GM18502 (cell line): Measurements from ENCODE around the gene PID1.

Source experiments
- ATAC-seq: cut with Tn5 transposase; IDR thresholded peaks from one replicate; pipeline ENCODE4 v1.9.1; 2021; ENCODE audit warnings: mild to moderate bottlenecking; ENCODE audit not compliant: unreplicated experiment, poor library complexity

Gene PID1

DNA sequence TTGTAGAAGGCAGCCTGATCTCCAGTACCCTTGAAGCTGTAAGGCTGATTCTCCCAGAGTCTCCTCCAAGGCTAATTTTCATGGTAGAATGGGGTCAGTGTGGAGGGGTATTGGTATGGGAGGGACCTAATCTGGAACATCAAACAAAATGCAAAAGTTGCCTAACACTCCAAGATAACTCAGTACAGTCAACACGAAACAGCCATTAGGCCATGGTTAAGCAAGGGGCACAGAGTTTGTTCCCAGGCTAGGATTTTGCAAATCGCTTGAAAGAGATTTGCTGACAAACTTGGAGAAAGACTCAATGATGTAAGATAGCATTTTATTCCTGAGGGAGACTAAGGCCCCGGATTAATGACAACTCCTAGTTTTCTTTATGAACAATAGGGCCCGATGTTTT lies 5.4 kb downstream of the PID1 start:
- ATAC-seq = no peak

DNA sequence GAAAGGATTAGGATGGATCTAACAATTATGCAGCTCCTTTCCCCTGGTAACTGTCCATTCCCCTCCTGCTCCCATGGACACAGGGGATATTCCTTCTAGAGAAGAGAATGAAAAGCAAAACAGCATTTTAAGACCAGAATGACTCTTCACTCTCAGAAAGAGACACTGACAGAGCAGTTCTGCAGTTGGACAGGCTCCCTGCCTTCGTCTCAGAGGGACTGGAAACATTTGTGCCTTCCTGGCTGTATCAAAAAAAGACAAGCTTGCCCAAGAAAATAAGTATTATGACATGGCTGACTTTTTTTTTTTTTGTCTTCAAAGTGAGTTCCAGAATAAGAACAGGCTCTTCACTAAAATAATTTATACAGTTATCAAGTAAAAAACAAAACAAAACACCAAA lies 9.5 kb downstream of the PID1 start:
- ATAC-seq = no peak

DNA sequence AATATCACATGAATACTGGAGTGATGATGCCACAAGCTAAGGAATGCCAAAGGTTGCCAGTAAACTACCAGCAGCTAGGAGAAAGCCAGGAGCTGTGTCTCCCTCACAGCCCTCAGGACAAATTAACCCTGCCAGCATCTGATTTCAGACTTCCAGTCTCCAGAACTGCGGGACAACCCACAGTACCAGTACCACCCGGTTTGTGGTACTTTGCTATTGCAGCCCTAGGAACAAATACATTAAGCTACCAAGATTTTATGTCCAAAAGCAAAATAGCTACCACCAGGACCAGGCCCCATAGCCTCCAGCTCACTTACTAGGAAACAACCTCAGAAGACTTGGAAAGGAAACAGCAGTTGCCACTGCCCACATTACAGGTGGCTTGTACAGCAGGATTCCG lies 10.0 kb downstream of the PID1 start:
- no peak for ATAC-seq

DNA sequence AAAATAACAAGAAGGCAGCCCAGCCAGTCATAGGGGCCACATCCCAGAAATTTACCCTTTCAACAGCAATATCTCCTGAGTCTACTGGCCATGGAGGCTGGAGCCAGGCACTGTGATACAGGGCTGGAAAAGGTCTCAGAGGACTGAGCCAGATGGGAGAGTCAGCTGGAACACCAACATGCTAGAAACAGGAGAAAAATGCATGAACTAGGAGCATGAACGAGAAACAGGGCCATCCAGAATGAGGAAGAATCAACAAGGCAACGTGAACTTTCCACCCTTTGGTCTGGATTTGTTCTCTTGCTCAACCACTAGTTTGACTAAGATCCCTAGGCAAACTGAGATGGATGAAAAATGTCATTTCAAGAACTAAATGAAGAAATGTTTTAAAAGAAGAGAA lies 13.1 kb downstream of the PID1 start:
- no peak for ATAC-seq

DNA sequence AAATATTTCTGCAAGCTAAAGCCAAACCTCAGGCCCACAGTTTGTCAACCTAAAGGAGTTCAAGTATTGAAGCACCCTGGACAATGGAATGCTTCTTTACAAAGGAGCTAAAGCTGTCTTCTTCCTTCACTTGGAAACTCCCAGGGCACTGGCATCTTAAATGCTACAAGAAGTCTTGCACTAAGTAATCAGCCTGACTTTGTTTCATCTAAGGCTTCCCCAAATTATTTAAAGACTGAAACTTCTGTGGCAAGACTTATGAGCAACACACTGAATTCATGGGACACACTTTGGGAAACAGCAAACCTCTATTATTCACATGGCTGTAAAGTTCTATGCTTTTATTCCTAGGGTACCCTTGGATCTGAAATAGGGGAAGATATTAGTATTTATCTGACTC lies 14.7 kb downstream of the PID1 start:
- ATAC-seq = no peak

DNA sequence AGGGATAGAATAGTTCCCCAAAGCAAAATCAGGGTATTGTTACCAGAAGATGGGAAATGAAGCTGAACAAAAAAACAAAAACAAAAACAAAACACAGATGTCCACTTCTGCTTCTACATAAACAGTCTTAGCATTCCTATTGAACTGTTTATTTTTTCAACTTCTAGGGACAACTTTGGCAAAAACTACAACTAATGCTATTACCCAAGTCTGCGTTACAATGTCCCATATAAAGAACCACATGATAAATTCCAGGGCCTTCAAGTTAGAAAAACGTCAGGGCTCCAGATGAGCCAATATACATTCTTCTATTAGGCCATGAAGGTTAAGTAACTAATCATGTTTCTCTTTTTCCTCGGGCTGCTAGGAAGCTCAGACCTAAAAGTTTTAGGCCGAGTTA lies 16.9 kb downstream of the PID1 start:
- no peak for ATAC-seq

DNA sequence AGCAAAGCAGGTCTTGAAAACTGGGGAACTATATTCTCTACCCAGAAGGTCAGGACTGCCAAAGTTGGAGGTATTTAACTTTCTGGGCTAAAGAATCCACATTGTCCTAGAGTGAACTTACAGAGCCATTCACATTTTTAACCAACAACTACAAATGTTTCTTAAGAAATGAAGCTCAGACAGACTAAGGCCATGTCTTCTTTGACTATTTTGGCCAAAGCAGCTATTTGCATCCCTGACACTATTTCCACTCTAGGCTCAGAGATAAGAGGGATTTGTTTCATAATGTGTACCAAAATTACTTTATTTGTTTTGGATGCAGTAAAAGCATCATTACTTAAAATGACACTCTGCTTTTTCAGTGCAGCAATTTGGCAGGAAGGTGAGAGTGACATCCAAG lies 18.1 kb downstream of the PID1 start:
- ATAC-seq = no peak

DNA sequence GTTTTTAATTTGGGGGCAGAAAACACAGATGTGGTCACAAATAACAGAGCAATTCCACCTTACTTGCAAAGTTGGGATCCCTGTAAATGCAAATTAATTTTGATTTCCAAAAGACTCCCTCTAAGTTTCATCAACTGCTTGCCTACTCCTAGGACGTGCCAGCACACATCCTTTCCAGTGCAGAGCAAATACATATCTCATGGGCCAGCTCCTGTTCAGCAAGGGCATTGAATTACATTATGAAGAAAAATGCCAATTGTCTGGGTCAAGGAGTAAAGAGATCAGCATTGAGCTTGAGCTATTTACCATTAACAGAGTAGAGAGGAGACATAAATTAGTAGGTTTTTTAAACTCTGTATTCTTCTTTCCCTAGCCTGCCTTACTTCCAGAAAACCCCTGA lies 18.8 kb downstream of the PID1 start:
- no peak for ATAC-seq

DNA sequence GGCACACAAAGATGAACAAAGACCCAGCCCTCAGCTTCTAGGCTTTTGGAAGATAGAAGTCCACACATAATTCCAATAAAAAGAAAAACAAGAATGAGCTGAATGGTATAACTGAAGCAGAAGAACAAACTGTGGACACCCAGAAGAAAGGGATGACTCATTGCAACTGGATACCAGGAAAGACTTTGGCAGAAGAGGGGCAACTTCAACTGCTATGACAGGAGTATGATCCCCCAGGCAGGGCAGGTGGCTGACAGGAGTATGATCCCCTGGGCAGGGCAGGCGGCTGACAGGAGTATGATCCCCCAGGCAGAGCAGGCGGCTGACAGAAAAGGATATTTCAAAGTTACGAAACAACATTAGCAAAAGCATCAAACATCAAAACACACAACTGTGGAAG lies 21.6 kb downstream of the PID1 start:
- ATAC-seq = no peak

DNA sequence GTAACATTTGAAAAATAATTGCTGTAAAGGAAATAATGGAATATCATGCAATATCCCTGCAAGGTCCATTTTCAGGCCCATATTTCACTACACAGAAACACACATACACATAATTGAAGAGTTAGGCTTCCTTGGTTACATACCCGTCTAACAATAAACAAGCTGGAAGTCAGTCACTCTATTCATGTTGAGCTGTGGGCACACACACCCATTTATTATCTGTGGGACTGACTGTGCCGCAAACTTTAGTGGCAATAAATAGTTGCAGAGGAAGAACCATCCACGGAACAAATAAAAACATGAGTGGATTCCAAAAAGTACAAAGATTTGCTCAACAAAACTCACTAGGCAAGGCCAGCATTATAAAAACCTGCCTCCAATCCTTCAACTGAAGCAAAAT lies 24.8 kb downstream of the PID1 start:
- ATAC-seq = no peak

DNA sequence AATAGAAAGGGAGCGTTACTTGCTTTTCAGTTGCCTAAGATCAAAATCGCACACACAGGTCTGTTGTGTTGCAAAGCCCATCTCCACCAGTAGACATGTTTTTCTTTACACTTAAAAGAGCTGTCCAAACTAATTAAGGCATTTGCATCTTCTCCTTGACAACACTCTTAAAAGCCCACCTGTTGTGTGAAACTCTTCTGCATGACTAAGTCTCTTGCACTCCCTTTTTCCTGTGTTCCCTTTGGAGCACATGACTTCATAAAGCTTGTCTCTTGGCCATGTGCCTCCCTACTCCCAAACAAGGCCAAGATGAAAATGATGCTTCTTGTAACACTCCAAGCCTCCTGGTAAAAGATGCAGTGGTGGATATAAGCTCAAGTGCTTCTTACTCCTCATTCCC lies 26.1 kb downstream of the PID1 start:
- ATAC-seq = no peak

DNA sequence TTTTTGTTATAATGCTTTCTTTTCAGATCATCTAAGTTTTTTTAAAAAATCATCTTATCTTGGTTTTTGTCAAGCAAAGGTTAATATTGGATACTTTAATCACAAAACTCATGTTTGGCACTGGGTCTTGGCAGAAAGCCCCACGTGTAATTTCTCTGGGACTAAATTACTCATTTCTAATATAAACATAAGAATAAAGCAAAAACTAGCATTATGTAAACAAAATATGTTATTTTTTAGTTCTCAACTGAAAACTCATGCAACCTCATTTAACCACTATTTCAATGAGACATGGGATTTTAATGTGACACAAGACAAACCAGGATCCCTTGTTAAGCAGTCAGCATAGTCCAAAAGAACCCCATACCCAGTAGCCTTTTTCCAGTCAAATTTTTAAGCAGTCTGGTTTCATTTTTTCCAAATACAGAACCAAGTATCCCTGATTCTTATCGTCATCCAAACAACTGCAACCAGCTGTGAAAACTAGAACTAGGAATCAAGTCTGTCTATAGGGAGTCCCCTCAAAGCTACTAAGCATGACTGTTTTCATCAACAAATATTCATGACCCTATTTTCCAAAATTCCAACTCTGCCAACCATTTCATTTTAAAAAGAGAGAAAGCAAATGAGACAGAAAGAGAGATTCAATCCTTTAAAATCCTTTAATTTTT lies 27.1 kb downstream of the PID1 start:
- no peak for ATAC-seq

DNA sequence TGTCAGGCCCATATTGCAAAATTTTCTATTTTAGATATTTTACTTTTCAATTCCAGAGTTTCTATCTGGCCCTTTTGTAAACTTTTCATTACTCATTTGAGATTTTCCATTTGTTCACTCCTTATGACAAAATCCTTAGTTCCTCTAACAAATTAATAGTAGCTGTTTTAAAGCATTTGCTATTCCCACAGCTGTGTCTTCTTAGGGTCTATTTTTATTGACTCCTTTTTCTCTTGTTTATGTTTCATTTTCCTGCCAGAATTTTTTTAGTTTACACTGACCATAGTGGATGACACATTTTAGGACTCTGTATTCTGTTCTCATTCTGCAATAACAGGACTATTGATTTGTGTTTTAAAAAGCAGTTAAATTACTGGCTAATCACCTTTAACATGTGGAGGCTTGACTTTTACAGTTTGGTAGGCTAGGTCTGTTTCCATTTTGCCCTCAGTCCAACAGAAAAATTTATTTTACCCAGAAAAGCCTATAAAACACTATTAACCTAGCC lies 30.0 kb downstream of the PID1 start:
- no peak for ATAC-seq

DNA sequence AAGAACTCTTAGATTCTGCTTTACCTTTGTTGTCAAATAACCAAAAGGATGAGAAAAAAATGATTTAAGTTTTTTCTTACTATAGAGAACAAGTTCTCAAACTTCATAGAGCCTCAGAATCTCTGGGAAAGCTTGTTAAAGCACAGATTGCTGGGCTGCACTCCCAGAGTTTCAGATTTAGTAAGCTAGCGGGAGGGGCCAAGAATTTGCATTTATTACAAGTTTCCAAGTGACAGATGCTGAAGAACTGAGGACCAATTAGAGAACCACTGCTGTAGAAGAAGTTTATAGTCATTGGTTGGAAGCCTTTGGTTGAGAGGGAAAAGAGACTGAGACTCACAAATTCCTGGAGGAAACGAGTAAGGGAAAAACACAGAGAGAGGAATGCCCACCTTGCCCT lies 32.1 kb downstream of the PID1 start:
- ATAC-seq = no peak

DNA sequence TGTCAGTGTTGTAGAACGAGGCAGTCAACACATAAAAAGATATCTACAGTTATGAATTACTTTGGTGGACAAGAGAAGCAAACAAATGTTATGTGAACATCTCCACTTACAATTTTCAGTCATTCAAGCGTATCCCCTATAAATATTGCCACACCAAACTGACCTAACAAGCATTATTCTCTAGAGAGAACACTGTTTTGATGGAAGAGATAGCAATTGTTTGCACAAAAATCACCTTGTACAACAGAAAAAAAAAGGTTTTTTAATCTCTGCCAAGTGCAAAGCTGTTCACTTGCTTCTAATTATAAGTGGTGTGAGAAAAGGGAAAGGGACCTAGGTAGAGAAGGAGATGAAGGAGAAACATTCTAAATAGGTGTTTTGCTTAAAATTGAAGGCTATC lies 33.8 kb downstream of the PID1 start:
- ATAC-seq = no peak

DNA sequence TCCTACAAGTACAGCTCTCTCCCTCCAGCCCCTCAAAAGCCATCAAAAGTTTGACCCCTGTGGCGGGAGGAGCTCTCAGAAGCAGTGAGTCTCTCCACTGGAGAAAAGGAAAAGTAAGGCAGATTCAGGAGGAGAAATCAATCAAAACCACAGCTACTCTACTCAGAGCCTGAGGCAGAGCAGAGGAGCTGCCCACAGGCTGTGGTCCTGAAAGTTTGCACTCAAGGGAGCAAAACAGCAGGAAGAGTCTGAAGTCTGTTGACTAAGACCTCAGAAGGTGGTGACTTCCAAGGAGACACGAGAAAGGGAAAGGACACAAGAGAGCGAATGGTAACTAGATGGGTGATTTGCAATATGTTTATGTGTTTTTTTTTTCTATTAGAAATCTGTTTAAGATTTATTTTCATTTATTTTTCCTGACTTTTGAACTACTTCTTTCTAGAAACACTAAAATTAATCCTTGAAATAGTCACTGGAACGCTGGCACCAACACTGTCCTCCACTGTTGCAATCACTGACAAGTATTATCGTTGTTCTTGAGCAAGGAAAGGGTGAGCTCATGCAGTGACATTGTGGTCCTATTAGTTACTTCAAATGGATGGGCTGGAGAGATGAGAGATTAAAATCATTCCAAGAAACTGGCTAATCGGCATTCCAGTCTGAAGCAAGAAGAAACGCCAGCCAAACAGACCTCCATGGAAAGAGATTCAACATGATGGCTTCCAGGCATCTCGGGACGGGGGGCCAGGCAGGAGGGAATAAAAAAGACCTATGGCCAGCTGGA lies 35.8 kb downstream of the PID1 start:
- ATAC-seq = no peak

DNA sequence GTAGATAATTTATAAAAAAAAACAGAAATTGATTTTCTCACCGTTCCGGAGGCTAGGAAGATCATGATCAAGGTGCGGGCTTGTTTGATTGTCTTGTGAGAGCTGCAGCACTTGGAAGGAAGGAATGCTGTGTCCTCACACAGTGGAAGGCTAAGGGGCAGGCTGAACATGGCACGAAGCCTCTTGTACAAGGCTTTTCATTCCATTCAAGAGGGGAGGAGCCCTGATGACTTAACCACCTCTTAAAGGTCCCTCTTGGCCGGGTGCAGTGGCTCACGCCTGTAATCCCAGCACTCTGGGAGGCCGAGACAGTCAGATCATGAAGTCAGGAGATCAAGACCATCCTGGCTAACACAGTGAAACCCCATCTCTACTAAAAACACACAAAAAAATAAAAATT lies 39.2 kb downstream of the PID1 start:
- no peak for ATAC-seq

DNA sequence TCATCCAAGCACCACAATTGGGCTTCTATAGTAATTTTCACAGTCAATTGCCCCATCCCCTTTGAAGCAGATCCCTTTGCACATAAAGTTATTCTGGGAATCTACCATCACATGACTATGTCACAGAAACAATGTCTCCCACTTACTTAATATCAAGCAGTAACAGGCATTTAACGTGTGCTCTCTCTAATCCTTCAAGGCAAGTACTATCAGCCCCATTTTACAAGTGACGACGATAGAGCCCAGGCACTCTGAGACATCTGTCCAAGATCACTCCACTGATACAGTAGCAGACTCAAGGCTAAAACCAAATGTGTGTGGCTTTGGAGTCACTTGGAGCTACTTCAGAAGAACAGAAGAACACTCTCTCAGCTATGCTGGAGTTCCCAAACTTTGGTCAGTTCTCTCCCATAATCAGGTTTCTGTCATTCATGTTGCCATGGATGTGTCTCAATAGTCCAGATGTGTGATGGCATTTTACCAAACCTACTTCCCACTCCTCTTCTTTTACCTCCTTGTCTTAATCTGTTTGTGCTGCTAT lies 39.7 kb downstream of the PID1 start:
- ATAC-seq = no peak

DNA sequence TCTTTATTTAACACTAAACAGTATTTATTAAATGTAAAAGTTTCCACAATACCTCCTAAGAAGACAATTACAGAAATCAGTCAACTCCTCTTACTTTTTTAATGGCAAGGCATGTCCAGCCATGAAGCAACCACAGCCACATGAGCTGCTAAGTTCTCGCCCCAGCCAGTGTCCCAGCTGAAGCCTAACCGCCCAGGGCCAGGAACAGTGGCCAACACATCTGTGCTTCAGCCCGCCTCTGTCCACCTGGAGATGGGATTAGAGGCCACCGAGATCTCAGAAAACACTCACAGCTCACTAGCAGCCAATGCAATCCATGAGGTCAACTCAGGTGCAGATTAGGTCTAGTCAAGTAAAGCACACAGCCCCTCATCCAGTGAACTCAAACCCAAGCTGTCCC lies 40.2 kb downstream of the PID1 start:
- ATAC-seq = no peak

DNA sequence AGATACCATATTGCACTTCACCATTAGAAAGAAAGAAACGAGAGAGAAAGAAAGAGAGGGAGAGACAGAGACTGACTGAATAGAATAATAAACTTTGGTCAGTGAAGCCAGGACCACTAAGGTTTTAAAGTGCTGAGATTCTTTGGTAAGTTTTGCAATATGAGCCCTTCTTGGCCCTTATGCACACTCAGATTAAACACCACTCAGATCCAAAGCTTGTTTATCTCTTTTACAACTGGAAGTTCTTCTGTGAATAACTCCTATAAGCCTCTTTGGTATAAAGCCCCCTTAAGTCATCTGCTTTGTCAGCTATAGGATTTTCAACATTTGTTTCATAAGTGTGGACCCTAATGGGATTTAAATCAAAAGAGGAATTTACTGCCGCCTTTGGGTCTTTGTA lies 40.8 kb downstream of the PID1 start:
- no peak for ATAC-seq

DNA sequence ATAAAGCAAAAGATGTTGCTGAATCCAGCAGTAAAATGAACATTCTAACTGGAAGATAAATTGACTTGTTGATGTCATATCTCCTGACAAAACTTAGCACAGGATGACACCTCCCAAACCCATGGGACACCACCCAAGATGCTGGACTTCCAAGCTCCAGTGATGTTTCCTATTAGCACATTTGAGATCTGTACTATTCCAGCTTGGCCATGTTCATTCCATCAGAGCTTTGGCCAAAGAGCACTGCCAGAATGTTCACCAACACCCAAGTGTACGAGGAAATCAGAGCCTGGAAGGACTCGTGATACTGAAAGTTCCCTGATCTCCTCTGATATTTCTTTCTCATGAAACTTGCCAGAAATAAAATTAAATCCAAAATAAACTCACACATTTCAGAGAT lies 44.7 kb downstream of the PID1 start:
- no peak for ATAC-seq

DNA sequence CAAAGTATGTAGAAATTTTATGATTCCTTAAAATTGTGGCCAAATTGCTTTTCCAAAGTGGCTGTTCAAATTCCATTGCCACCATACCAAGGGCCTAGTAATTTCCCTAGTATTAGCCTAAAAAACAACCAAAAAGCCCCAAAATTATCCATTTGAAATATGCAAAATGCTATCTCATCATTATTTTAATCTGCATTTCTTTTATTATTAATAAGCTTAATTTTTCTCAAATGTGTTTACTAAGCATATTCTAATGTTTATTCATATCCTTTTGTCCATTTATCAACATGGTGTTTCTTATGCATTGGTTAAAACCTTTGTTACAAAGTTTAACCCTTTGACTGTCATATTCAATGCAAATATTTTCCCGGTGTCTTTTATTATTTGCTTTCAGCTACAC lies 48.0 kb downstream of the PID1 start:
- ATAC-seq = no peak
